Heart right ventricle (tissue), 16 donors: ENCODE data around the gene MCFD2. TPM values are rescaled to one million over a fixed set of nuclear protein-coding genes. Genes with fewer than 3 reads are reported as not detected.
A peak's percentile ranks its signal among the peaks of the same experiment; 100 is the strongest.

Experiments
- ATAC-seq, 8 donors: fragments of 200-7000 bp; cut with Tn5 transposase; one replicate each; pipeline ENCODE4 v1.9.1; 2020; ENCODE audit warnings: mild to moderate bottlenecking in 8 of 8, moderate library complexity in 8 of 8, moderate number of reproducible peaks in 1 of 8
- DNase-seq, 2 donors: peaks; one replicate each; pipeline ENCODE4 v3.0.0-alpha.2; 2020
- H3K27ac ChIP-seq, 10 donors: fragments of 200-600 bp; sonication (generic) in 2 of 10; one replicate each; pipeline versions ENCODE4 v1.5.0 to v1.8.0; 2020 to 2022; ENCODE audit warnings: mild to moderate bottlenecking in 3 of 10
- H3K27me3 ChIP-seq, 7 donors: fragments of 200-600 bp; one replicate each; pipeline ENCODE4 v1.8.0; 2021 to 2022; ENCODE audit warnings: mild to moderate bottlenecking in 2 of 7
- H3K36me3 ChIP-seq, 9 donors: fragments of 200-600 bp; sonication (generic) in 1 of 9; one replicate each; pipeline versions ENCODE4 v1.5.0 to v1.8.0; 2020 to 2022; ENCODE audit warnings: mild to moderate bottlenecking in 2 of 9
- H3K4me1 ChIP-seq, 9 donors: fragments of 200-600 bp; sonication (generic) in 1 of 9; one replicate each; pipeline versions ENCODE4 v1.5.0 to v1.8.0; 2020 to 2022; ENCODE audit warnings: mild to moderate bottlenecking in 4 of 9
- H3K4me3 ChIP-seq, 10 donors: fragments of 200-600 bp; sonication (generic) in 2 of 10; one replicate each; pipeline versions ENCODE4 v1.5.0 to v1.8.0; 2020 to 2022; ENCODE audit warnings: mild to moderate bottlenecking in 7 of 10, moderate library complexity in 2 of 10
- H3K9me3 ChIP-seq, 11 donors: fragments of 200-600 bp in 10 of 11; sonication (generic) in 2 of 11; one replicate each; pipeline versions ENCODE4 v1.5.0 to v1.8.0; 2013 to 2022; ENCODE audit warnings: mild to moderate bottlenecking in 2 of 11, control low read depth in 1 of 11, moderate library complexity in 1 of 11
- CTCF ChIP-seq, 9 donors: fragments of 200-600 bp; sonication (generic) in 2 of 9; IDR thresholded peaks; one replicate each; pipeline versions ENCODE4 v1.5.0 to v1.8.0; 2021 to 2022; ENCODE audit warnings: antibody characterized with exemption in 9 of 9, mild to moderate bottlenecking in 5 of 9, moderate library complexity in 1 of 9
- WGBS, 2 donors: extraction: QIAGEN DNeasy Blood & Tissue Kit; methylation state at CpG; one replicate each; pipeline ENCODE4 v1.1.7; 2013; ENCODE audit warnings: inconsistent platforms in 1 of 2; 5-methylcytosine and 5-hydroxymethylcytosine counted together
- intact Hi-C, 10 donors: fragments of 100-400 bp; cut with DNase I; formaldehyde crosslinking; loops; one replicate each; pipeline versions ENCODE4 v1.11.1 to v1.14.2; 2022
- polyA plus RNA-seq, 2 donors: library from polyadenylated mRNA; stranded (reverse); fragments of 200-250 nt; gene quantifications; one replicate each; pipeline ENCODE4 v1.2.3, GENCODE V29; 2013
- total RNA-seq, 10 donors: library from RNA; stranded (reverse); fragmentation: NEBNext Ultra II Directional in 3 of 10; extraction: Animal tissue kit (Norgen Biotek cat#: 25700) in 3 of 10; gene quantifications; one replicate each; pipeline versions ENCODE4 v1.2.1 to v1.2.4, GENCODE V29; 2021 to 2023
- donor health status: Arrhythmogenic right ventricular cardiomyopathy.
- donor health status: ischemic (EF 13 %, LVEDD 7.1; RV severe dilation, severe dysfunction).
- donor health status: healthy with polysubstance abuse.
- donor health status: DM: no; HTN: yes; CAD: no.
- donor health status: DM: no; HTN: no; CAD: no.
- donor health status: ischemic (EF 25% LVEDD 6.9; RV normal size, moderate dysfunction).
- donor health status: ischemic (EF 25% LVEDD 5.7; RV mildly dilated, moderate dysfunction).
- donor health status: healthy.
- donor health status: DM: yes; HTN: yes; CAD: no.
- donor health status: Ischemic cardiomyopathy.
- donor health status: ischemic (EF 35%, LVEDD 5.7; RV mildly dilated, moderate dysfunction).
- donor health status: nonischemic (EF 11% LVEDD 7.7; RV severe dilation, severe dysfunction).
- donor health status: DM: yes; HTN: yes; CAD: no.
- donor health status: PGD.
- donor health status: ischemic (EF 29% LVEDD 5.4; RV normal size, mild dysfunction).
- donor health status: nonischemic (EF 23%, LVEDD 6.1; RV moderate dilation, normal function).

MCFD2 gene
- total and polyA plus RNA-seq, 12 donors: 13.2 to 88.4 (median 53.2) TPM

- peak overlapping the region in 1 of 10 donors; percentile 84 for H3K27ac ChIP-seq
- no peaks in the 10 kb centered on the region for H3K27me3 ChIP-seq
- intact Hi-C loops: loop anchor here in 1 of 10 donors (10.0 kb wide), 1 partner anchor 155 kb away; no protein-coding TSS in a partner anchor
- H3K9me3 ChIP-seq: peaks cover 0 to 4% (median 0%) of the 10 kb centered on the region in 11 donors
- 98 to 99% methylated on average over 9 of the region's 9 CpGs for WGBS, 2 donors
- H3K4me3 ChIP-seq: no peak overlapping the region
- no peak for ATAC-seq
- H3K4me1 ChIP-seq: peaks cover 5 to 35% (median 19%) of the 10 kb centered on the region in 9 donors
- DNase-seq: no peak
- H3K36me3 ChIP-seq: no peaks in the 10 kb centered on the region
- TF ChIP-seq CTCF (IDR thresholded peaks at IDR 0.05): no peak
These were observed 56.1 kb downstream of the MCFD2 start for GRCh38 chr2:46859482-46859881.

GRCh38 chr2:46858702-46859090, 56.9 kb downstream of the MCFD2 start:
- DNase-seq (no peak), ATAC-seq (no peak)
- intact Hi-C loops: loop anchor here in 1 of 10 donors (10.0 kb wide), 1 partner anchor 154 kb away; no protein-coding TSS in a partner anchor
- H3K27ac ChIP-seq: peak overlapping the region in 2 of 10 donors; percentile 28 to 84
- WGBS, 2 donors: 89 to 91% methylated on average over 4 of the region's 4 CpGs
- no peak for TF ChIP-seq CTCF (IDR thresholded peaks at IDR 0.05)
- peaks cover 9 to 43% (median 24%) of the 10 kb centered on the region in 9 donors for H3K4me1 ChIP-seq
- H3K27me3 ChIP-seq: no peaks in the 10 kb centered on the region
- no peak overlapping the region for H3K4me3 ChIP-seq
- H3K36me3 ChIP-seq: no peaks in the 10 kb centered on the region
- peaks cover 0 to 3% (median 0%) of the 10 kb centered on the region in 11 donors for H3K9me3 ChIP-seq

GRCh38 chr2:46857871-46858701, 57.5 kb downstream of the MCFD2 start:
- 85 to 87% methylated on average over 13 of the region's 13 CpGs for WGBS, 2 donors
- Histone ChIP-seq H3K4me3 (no peak overlapping the region), H3K27ac (peak overlapping the region in 2 of 10 donors; percentile 26 to 84), H3K4me1 (peaks cover 9 to 46% (median 25%) of the 10 kb centered on the region in 9 donors), H3K9me3 (peaks cover 0 to 7% (median 0%) of the 10 kb centered on the region in 11 donors), H3K27me3 (no peaks in the 10 kb centered on the region), H3K36me3 (no peaks in the 10 kb centered on the region)
- no peak for TF ChIP-seq CTCF (IDR thresholded peaks at IDR 0.05)
- DNase-seq: no peak
- ATAC-seq: no peak
- intact Hi-C loops: loop anchor here in 1 of 10 donors (10.0 kb wide), 1 partner anchor 153 kb away; no protein-coding TSS in a partner anchor

GRCh38 chr2:46856336-46856735, 59.3 kb downstream of the MCFD2 start:
- DNase-seq (no peak), ATAC-seq (no peak)
- Histone ChIP-seq H3K9me3 (peaks cover 0 to 7% (median 0%) of the 10 kb centered on the region in 11 donors), H3K27me3 (no peaks in the 10 kb centered on the region), H3K4me1 (peaks cover 9 to 44% (median 25%) of the 10 kb centered on the region in 9 donors), H3K27ac (peak overlapping the region; percentile 54 to 96 (median 82)), H3K36me3 (no peaks in the 10 kb centered on the region), H3K4me3 (no peak overlapping the region)
- no peak for TF ChIP-seq CTCF (IDR thresholded peaks at IDR 0.05)
- intact Hi-C loops: loop anchor here in 1 of 10 donors (10.0 kb wide), 1 partner anchor 152 kb away; no protein-coding TSS in a partner anchor
- WGBS, 2 donors: 94 to 100% methylated on average over 3 of the region's 3 CpGs
